GM18526 (cell line): ENCODE measurements around the gene KRABD2.
A peak's percentile ranks its signal among the peaks of the same experiment; 100 is the strongest.

Source experiments
- POLR2A ChIP-seq: IDR thresholded peaks from 3 replicates; pipeline ENCODE4 v1.6.1; 2011; ENCODE audit not compliant: insufficient read length; ENCODE audit errors: extremely low read depth

Gene KRABD2

GRCh38 chr17:8376271-8377067 is at the start of gene KRABD2:
Gene KRABD2, minus strand, starts transcription at chr17:8376704.
- peak; percentile 72 for TF ChIP-seq POLR2A

- no peak for TF ChIP-seq POLR2A
Measured at GRCh38 chr17:8421571-8421970, 45.1 kb upstream of the KRABD2 start.

GRCh38 chr17:8420041-8420934 is 43.8 kb upstream of the KRABD2 start:
- no peak for TF ChIP-seq POLR2A

GRCh38 chr17:8419305-8419704 is 42.8 kb upstream of the KRABD2 start:
- TF ChIP-seq POLR2A: no peak

GRCh38 chr17:8418471-8418870 is 42.0 kb upstream of the KRABD2 start:
- TF ChIP-seq POLR2A: no peak

- no peak for TF ChIP-seq POLR2A
Measured at GRCh38 chr17:8417806-8418205, 41.3 kb upstream of the KRABD2 start.

GRCh38 chr17:8413938-8414337 is 37.4 kb upstream of the KRABD2 start:
- TF ChIP-seq POLR2A: no peak

GRCh38 chr17:8413328-8413727 is 36.8 kb upstream of the KRABD2 start:
- TF ChIP-seq POLR2A: no peak

- TF ChIP-seq POLR2A: no peak
Measured at GRCh38 chr17:8412089-8412488, 35.6 kb upstream of the KRABD2 start.

- TF ChIP-seq POLR2A: no peak
Measured at GRCh38 chr17:8410883-8411238, 34.4 kb upstream of the KRABD2 start.

- TF ChIP-seq POLR2A: no peak
Measured at GRCh38 chr17:8409966-8410882, 33.7 kb upstream of the KRABD2 start.

GRCh38 chr17:8408371-8408770 is 31.9 kb upstream of the KRABD2 start:
- TF ChIP-seq POLR2A: no peak

GRCh38 chr17:8406174-8406573 is 29.7 kb upstream of the KRABD2 start:
- TF ChIP-seq POLR2A: no peak

GRCh38 chr17:8405499-8406016 is 29.1 kb upstream of the KRABD2 start:
- no peak for TF ChIP-seq POLR2A
